IMR-90 (cell line): ENCODE measurements around the gene COL18A1. TPM values are rescaled to one million over a fixed set of nuclear protein-coding genes. Genes with fewer than 3 reads are reported as not detected.

ENCODE experiments used
- ATAC-seq: fragments of 200-7000 bp; cut with Tn5 transposase; 2 replicates; pipeline ENCODE4 v1.9.1; 2020; ENCODE audit warnings: low read depth, mild to moderate bottlenecking, moderate library complexity
- BruUV-seq: library from RNA; stranded (reverse); fragments of 400-500 nt; replicated peaks from 2 replicates; lab custom pipeline; 2021; lab: Mats Ljungman, UMichigan
- CTCF ChIA-PET: fragments of 300-600 bp; formaldehyde crosslinking; extraction: SDS; loops from one replicate; lab custom pipeline; 2021; ENCODE audit warnings: antibody characterized with exemption; lab: Yijun Ruan, JAX
- POLR2A ChIA-PET: fragments of 300-600 bp; sonication (Branson Sonifier 250); formaldehyde crosslinking; loops from one replicate; lab custom pipeline; 2022; ENCODE audit warnings: antibody characterized with exemption; ENCODE audit not compliant: unreplicated experiment; lab: Charles Lee
- DNase-seq: peaks from one replicate; pipeline ENCODE4 v3.0.0; 2013
- H2AFZ ChIP-seq: replicated peaks from 2 replicates; pipeline ENCODE3; 2013; ENCODE audit warnings: low read length, mild to moderate bottlenecking; ENCODE audit not compliant: poor library complexity
- H2AK5ac ChIP-seq: 2 replicates; pipeline ENCODE4 v1.6.1; 2013; ENCODE audit warnings: low read depth, low read length, inconsistent platforms
- H2AK9ac ChIP-seq: replicated peaks from 2 replicates; pipeline ENCODE3; 2013; ENCODE audit warnings: mild to moderate bottlenecking, low read depth, low read length, moderate library complexity; ENCODE audit not compliant: poor library complexity
- H2BK120ac ChIP-seq: 2 replicates; pipeline ENCODE4 v1.6.1; 2013; ENCODE audit warnings: low read depth, low read length, inconsistent platforms
- H2BK15ac ChIP-seq: 3 replicates; pipeline ENCODE4 v1.6.1; 2013; ENCODE audit warnings: low read depth, low read length, inconsistent platforms
- H2BK20ac ChIP-seq: 2 replicates; pipeline ENCODE4 v1.6.1; 2013; ENCODE audit warnings: low read depth, mild to moderate bottlenecking, inconsistent platforms, low read length, moderate library complexity
- H2BK5ac ChIP-seq: 2 replicates; pipeline ENCODE4 v1.6.1; 2013; ENCODE audit warnings: mild to moderate bottlenecking, low read depth, low read length, inconsistent platforms; ENCODE audit not compliant: poor library complexity, severe bottlenecking
- H3K14ac ChIP-seq: replicated peaks from 2 replicates; pipeline ENCODE4 v1.6.1; 2013; ENCODE audit warnings: low read depth, low read length, inconsistent platforms
- H3K18ac ChIP-seq: 2 replicates; pipeline ENCODE4 v1.6.1; 2013; ENCODE audit warnings: low read depth, low read length, control low read depth
- H3K23ac ChIP-seq: 2 replicates; pipeline ENCODE4 v1.6.1; 2013; ENCODE audit warnings: low read depth, low read length, inconsistent platforms
- H3K27ac ChIP-seq: 2 replicates; pipeline ENCODE4 v1.5.1; 2013; ENCODE audit warnings: mild to moderate bottlenecking, control low read depth, low read length; ENCODE audit not compliant: insufficient read depth
- H3K27me3 ChIP-seq: 2 replicates; pipeline ENCODE4 v1.6.1; 2013; ENCODE audit warnings: low read length; ENCODE audit not compliant: control insufficient read depth, insufficient read depth
- H3K36me3 ChIP-seq: 2 replicates; pipeline ENCODE4 v1.6.1; 2013; ENCODE audit warnings: low read length, mixed read lengths; ENCODE audit not compliant: control insufficient read depth, insufficient read depth
- H3K4ac ChIP-seq: 2 replicates; pipeline ENCODE4 v1.6.1; 2013; ENCODE audit warnings: low read depth, low read length, inconsistent platforms
- H3K4me1 ChIP-seq: 2 replicates; pipeline ENCODE4 v1.6.1; 2013; ENCODE audit warnings: low read length, mixed read lengths; ENCODE audit not compliant: control insufficient read depth, insufficient read depth
- H3K4me2 ChIP-seq: 2 replicates; pipeline ENCODE4 v1.6.1; 2013; ENCODE audit warnings: low read depth, mild to moderate bottlenecking, control low read depth, low read length, moderate library complexity
- H3K4me3 ChIP-seq: 2 replicates; pipeline ENCODE4 v1.5.1; 2013; ENCODE audit warnings: low read depth, mild to moderate bottlenecking, control low read depth, low read length, moderate library complexity; ENCODE audit not compliant: insufficient read depth
- H3K56ac ChIP-seq: 2 replicates; pipeline ENCODE4 v1.6.1; 2013; ENCODE audit warnings: low read length, inconsistent platforms; ENCODE audit not compliant: insufficient read depth; ENCODE audit errors: extremely low read depth
- H3K79me1 ChIP-seq, 2 experiments: 2 replicates each; pipeline ENCODE4 v1.6.1; 2013; ENCODE audit warnings: low read length in 2 of 2, inconsistent platforms in 1 of 2, low read depth in 1 of 2
- H3K9ac ChIP-seq: 2 replicates; pipeline ENCODE4 v1.6.1; 2013; ENCODE audit warnings: low read depth, low read length, control low read depth
- H3K9me1 ChIP-seq: 2 replicates; pipeline ENCODE4 v1.6.1; 2013; ENCODE audit warnings: low read length, inconsistent platforms; ENCODE audit not compliant: insufficient read depth
- H3K9me3 ChIP-seq: 2 replicates; pipeline ENCODE4 v1.6.1; 2013; ENCODE audit warnings: low read length; ENCODE audit not compliant: control insufficient read depth, insufficient read depth
- H4K20me1 ChIP-seq: 2 replicates; pipeline ENCODE4 v1.6.1; 2013; ENCODE audit warnings: low read length, inconsistent platforms; ENCODE audit not compliant: insufficient read depth
- H4K5ac ChIP-seq: 2 replicates; pipeline ENCODE4 v1.6.1; 2013; ENCODE audit warnings: mild to moderate bottlenecking, low read depth, low read length, control low read depth
- H4K8ac ChIP-seq, 2 experiments: 2 replicates each; pipeline ENCODE4 v1.6.1; 2013; ENCODE audit warnings: low read depth in 2 of 2, low read length in 2 of 2, control low read depth in 1 of 2, inconsistent platforms in 1 of 2
- H4K91ac ChIP-seq: 2 replicates; pipeline ENCODE4 v1.6.1; 2013; ENCODE audit warnings: low read depth, low read length, inconsistent platforms; ENCODE audit not compliant: insufficient read depth
- CEBPB ChIP-seq: IDR thresholded peaks from 2 replicates; pipeline ENCODE4 v1.6.1; 2012; ENCODE audit warnings: low read depth, low read length, improper control_type of control experiment
- CHD1 ChIP-seq: IDR thresholded peaks from 2 replicates; pipeline ENCODE4 v1.6.1; 2012; ENCODE audit warnings: low read depth, low read length, improper control_type of control experiment
- FOS ChIP-seq: fragments of 150-350 bp; IDR thresholded peaks from 2 replicates; pipeline ENCODE4 v1.6.1; 2016; ENCODE audit warnings: low read depth, low read length
- MAFK ChIP-seq: IDR thresholded peaks from 2 replicates; pipeline ENCODE4 v1.6.1; 2012; ENCODE audit warnings: low read depth, low read length, improper control_type of control experiment
- MAZ ChIP-seq: IDR thresholded peaks from 2 replicates; pipeline ENCODE4 v1.6.1; 2012; ENCODE audit warnings: low read depth, mild to moderate bottlenecking, low read length, improper control_type of control experiment, moderate library complexity, borderline replicate concordance
- NFE2L2 ChIP-seq: fragments of 150-350 bp; IDR thresholded peaks from 2 replicates; pipeline ENCODE4 v1.6.1; 2016; ENCODE audit warnings: low read depth, mild to moderate bottlenecking, low read length
- RAD21 ChIP-seq: IDR thresholded peaks from 2 replicates; pipeline ENCODE4 v1.6.1; 2012; ENCODE audit warnings: low read length, improper control_type of control experiment
- RCOR1 ChIP-seq: IDR thresholded peaks from 2 replicates; pipeline ENCODE4 v1.6.1; 2012; ENCODE audit warnings: mild to moderate bottlenecking, low read length, improper control_type of control experiment; ENCODE audit not compliant: insufficient replicate concordance
- RFX5 ChIP-seq: IDR thresholded peaks from 2 replicates; pipeline ENCODE4 v1.8.0; 2012; ENCODE audit warnings: low read depth, mild to moderate bottlenecking, low read length, moderate library complexity
- SMC3 ChIP-seq: fragments of 150-350 bp; IDR thresholded peaks from 2 replicates; pipeline ENCODE4 v1.6.1; 2016; ENCODE audit warnings: low read depth, mild to moderate bottlenecking, antibody characterized with exemption, low read length, moderate library complexity
- WGBS, 2 experiments: methylation state at CpG; one replicate each; pipeline versions ENCODE4 v1.1.5 to v1.1.7; 2013; ENCODE audit warnings: missing lambda C conversion rate in 2 of 2; ENCODE audit not compliant: insufficient read length in 1 of 2; ENCODE audit errors: extremely low coverage in 2 of 2; 5-methylcytosine and 5-hydroxymethylcytosine counted together
- dilution Hi-C: fragments of 300-500 bp; cut with HindIII; formaldehyde crosslinking; loops from one replicate; pipeline ENCODE4 v1.14.3; 2018; ENCODE audit warnings: low sequenced_read_pairs; ENCODE audit not compliant: unreplicated experiment
- in situ Hi-C: fragments of 300-500 bp; cut with MboI; formaldehyde crosslinking; loops from 3 replicates; pipeline ENCODE4 v1.14.3; 2019; ENCODE audit warnings: low sequenced_read_pairs, inconsistent platforms, mixed read lengths
- intact Hi-C: fragments of 100-400 bp; cut with micrococcal nuclease; formaldehyde crosslinking; loops from 2 replicates; pipeline ENCODE4 v1.10.0; 2022
- polyA plus RNA-seq, 3 experiments: library from polyadenylated mRNA; depleted of rRNA; stranded (reverse); fragments of >200 nt; gene quantifications; 2 replicates each; pipeline ENCODE4 v1.2.3, GENCODE V29; 2012; ENCODE audit warnings: low replicate concordance in 1 of 3
- total RNA-seq: library from RNA; depleted of rRNA; stranded (reverse); fragments of >200 nt; gene quantifications from 2 replicates; pipeline ENCODE4 v1.2.3, GENCODE V29; 2012

Gene COL18A1
- total and polyA plus RNA-seq, 2 of the 4 experiments (the other 2 are of a cell fraction), result 4.3 to 46.7 TPM

DNA sequence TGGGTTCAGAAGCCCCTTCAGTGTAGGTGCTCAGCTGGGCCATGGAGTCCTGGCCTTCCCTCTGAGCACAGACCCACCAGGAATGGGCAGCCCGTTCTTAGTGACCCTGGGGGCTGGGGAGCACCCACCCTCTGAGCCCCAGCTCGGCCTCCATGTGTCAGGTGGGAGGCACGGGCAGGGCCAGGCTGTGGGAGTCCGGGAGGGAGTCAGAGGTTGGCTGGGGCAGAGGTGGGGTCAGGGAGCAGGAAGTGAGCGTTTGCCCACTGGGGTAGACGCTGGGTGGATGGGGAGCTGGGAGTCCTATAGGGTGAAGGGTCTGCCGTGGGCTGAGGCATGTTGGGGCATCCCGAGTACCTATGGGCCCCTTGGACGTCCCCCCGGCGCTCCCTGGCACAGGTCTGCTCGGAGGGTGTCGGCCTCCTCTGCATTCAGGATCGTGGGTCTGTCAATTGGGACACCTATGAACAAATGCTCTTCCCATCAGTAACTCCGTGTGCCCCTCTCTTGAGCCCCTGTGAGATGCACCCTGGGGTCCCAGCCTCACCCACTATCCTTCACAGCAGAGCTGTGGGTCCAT, 30.5 kb downstream of the COL18A1 start:
- Histone ChIP-seq H2BK20ac (no peak overlapping the region), H2BK120ac (peak overlapping the region; percentile 43; the same call in 1 of the 2 replicates), H3K23ac (no peak overlapping the region), H3K27me3 (no peaks in the 10 kb centered on the region), H3K4me1 (peaks cover 39% of the 10 kb centered on the region), H4K20me1 (peaks cover 47% of the 10 kb centered on the region), H3K36me3 (no peaks in the 10 kb centered on the region), H3K9me3 (no peaks in the 10 kb centered on the region), H3K18ac (no peak overlapping the region), H3K79me1 (peaks cover 21 to 82% of the 10 kb centered on the region in 2 experiments; a peak in 3 of 4 replicates), H4K5ac (no peak overlapping the region), H3K4me2 (no peak overlapping the region), H2AK5ac (peak overlapping the region; percentile 4; the same call in 1 of the 2 replicates), H2BK15ac (no peak overlapping the region), H4K8ac (no peak overlapping the region), H3K9ac (no peak overlapping the region), H3K4me3 (no peak overlapping the region), H2AFZ (no peak overlapping the region), H3K14ac (no peak overlapping the region), H3K56ac (no peak overlapping the region), H2AK9ac (no peak overlapping the region), H3K9me1 (peaks cover 22% of the 10 kb centered on the region), H3K4ac (0 out of 2 replicates have a peak overlapping the region, but pooled peaks have one; percentile 23), H4K91ac (peak overlapping the region; percentile 51; the same call in 1 of the 2 replicates), H2BK5ac (no peak overlapping the region), H3K27ac (no peak overlapping the region)
- ChIA-PET POLR2A (no interaction called here), CTCF (no interaction called here)
- dilution Hi-C loops, result no loop called here
- 94% methylated on average over 8 of the region's 15 CpGs; no CpG with 5 or more reads in 1 of the 2 experiments for WGBS, 2 experiments
- no peak for ATAC-seq
- in situ Hi-C loops, result no loop called here
- no TSS peak for BruUV-seq
- intact Hi-C loops, result loop anchor here (5.0 kb wide), 1 partner anchor 387 kb away; no protein-coding TSS in a partner anchor
- no peak for DNase-seq
- TF ChIP-seq RFX5 (no peak), RCOR1 (no peak), SMC3 (no peak), RAD21 (no peak), MAZ (no peak), FOS (no peak), CHD1 (no peak), CEBPB (no peak), NFE2L2 (no peak), MAFK (no peak)
